Fibroblast of lung (primary cell): Measurements from ENCODE around the gene MTERF4. TPM values are rescaled to one million over a fixed set of nuclear protein-coding genes. Genes with fewer than 3 reads are reported as not detected.

ENCODE experiments used
- DNase-seq, 2 donors: peaks; one replicate each; pipeline versions ENCODE4 v3.0.0 to v3.0.0-alpha.2; 2010; ENCODE audit warnings: low read depth in 2 of 2
- H2AFZ ChIP-seq: 2 replicates; pipeline ENCODE4 v1.5.1; 2012; ENCODE audit warnings: low read length, control low read depth, inconsistent platforms
- H3K27ac ChIP-seq: 2 replicates; pipeline ENCODE4 v1.5.1; 2011; ENCODE audit warnings: low read length, control low read depth; ENCODE audit not compliant: insufficient read depth
- H3K27me3 ChIP-seq: 2 replicates; pipeline ENCODE4 v1.5.1; 2011; ENCODE audit warnings: mild to moderate bottlenecking, low read length; ENCODE audit not compliant: control insufficient read depth, insufficient read depth
- H3K36me3 ChIP-seq: 2 replicates; pipeline ENCODE4 v1.5.1; 2011; ENCODE audit warnings: low read length; ENCODE audit not compliant: control insufficient read depth, insufficient read depth
- H3K4me1 ChIP-seq: 2 replicates; pipeline ENCODE4 v1.5.1; 2011; ENCODE audit warnings: low read length; ENCODE audit not compliant: control insufficient read depth, insufficient read depth; ENCODE audit errors: extremely low read depth
- H3K4me2 ChIP-seq: 2 replicates; pipeline ENCODE4 v1.5.1; 2011; ENCODE audit warnings: low read length, control low read depth; ENCODE audit not compliant: insufficient read depth; ENCODE audit errors: extremely low read depth
- H3K4me3 ChIP-seq, 4 experiments: fragments of 200-600 bp in 1 of 4; sonication (generic) in 1 of 4; replicated peaks in 1 of 4; 2 replicates each; pipeline ENCODE4 v1.5.1; 2011 to 2016; ENCODE audit warnings: low read length in 4 of 4, low read depth in 3 of 4, mild to moderate bottlenecking in 3 of 4, control low read depth in 2 of 4, inconsistent platforms in 1 of 4, mixed read lengths in 1 of 4; ENCODE audit not compliant: insufficient read depth in 1 of 4; ENCODE audit errors: control extremely low read depth in 1 of 4
- H3K79me2 ChIP-seq: 2 replicates; pipeline ENCODE4 v1.5.1; 2012; ENCODE audit warnings: mild to moderate bottlenecking, low read length, inconsistent platforms; ENCODE audit not compliant: control insufficient read depth, insufficient read depth
- H3K9ac ChIP-seq: 2 replicates; pipeline ENCODE4 v1.5.1; 2011; ENCODE audit warnings: mild to moderate bottlenecking, low read length, control low read depth; ENCODE audit not compliant: insufficient read depth
- H3K9me3 ChIP-seq: 2 replicates; pipeline ENCODE4 v1.5.1; 2012; ENCODE audit warnings: low read depth, low read length; ENCODE audit not compliant: control insufficient read depth, insufficient read depth
- H4K20me1 ChIP-seq: 2 replicates; pipeline ENCODE4 v1.5.1; 2011; ENCODE audit warnings: low read length; ENCODE audit not compliant: control insufficient read depth, insufficient read depth; ENCODE audit errors: extremely low read depth
- EZH2 ChIP-seq: IDR thresholded peaks from 2 replicates; pipeline ENCODE4 v1.5.1; 2012; ENCODE audit warnings: low read length, control low read depth, mild to moderate bottlenecking; ENCODE audit errors: missing control alignments
- polyA plus RNA-seq, 2 donors: library from polyadenylated mRNA; depleted of rRNA in 1 of 2; stranded (reverse) in 1 of 2; unstranded in 1 of 2; fragments of >200 nt; gene quantifications; 2 replicates each; pipeline ENCODE4 v1.2.1, GENCODE V29; 2011 to 2012; ENCODE audit warnings: missing spikeins in 1 of 2
- total RNA-seq: library from RNA; depleted of rRNA; stranded (reverse); fragments of >200 nt; gene quantifications from 2 replicates; pipeline ENCODE4 v1.2.1, GENCODE V29; 2014
- TF ChIP-seq, protein P1 (sequence below), 2 donors: IDR thresholded peaks in 1 of 2; conservative IDR thresholded peaks in 1 of 2; 1 replicate in 1 of 2; 2 replicates in 1 of 2; pipeline ENCODE4 v1.5.1; 2011 to 2012; ENCODE audit warnings: low read length in 2 of 2, control low read depth in 1 of 2, inconsistent platforms in 1 of 2, low read depth in 1 of 2, mild to moderate bottlenecking in 1 of 2

The MTERF4 gene
- total and polyA plus RNA-seq, 2 donors (not counting 1 experiment from before 2014, with no cell fraction given): 31.7 to 35.5 TPM

DNA sequence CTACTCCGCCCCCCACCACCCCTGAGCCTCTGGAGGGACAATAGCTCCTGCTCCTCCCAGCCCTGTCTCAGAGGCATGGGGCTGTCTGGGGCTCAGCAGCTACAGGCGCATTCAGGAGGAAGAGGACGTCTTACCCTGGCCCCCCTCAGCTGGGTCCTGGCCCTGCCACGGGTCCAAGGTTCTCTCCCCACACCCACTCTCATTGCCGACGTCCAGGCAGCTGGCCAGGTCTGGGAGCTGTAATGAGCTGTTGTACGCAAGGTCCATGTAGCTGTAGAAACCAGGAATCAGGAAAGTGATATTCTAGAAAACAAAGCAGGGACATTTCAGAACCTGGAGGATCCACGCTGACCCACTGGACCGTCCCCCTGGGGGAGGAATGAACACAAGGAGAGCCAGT lies 33.6 kb upstream of the MTERF4 start:
- Histone ChIP-seq H3K36me3 (peaks cover 1% of the 10 kb centered on the region), H3K4me2 (no peak overlapping the region), H3K9me3 (no peaks in the 10 kb centered on the region), H3K27ac (no peak overlapping the region), H3K9ac (no peak overlapping the region), H3K79me2 (no peaks in the 10 kb centered on the region), H3K4me1 (no peaks in the 10 kb centered on the region), H2AFZ (no peak overlapping the region), H4K20me1 (no peaks in the 10 kb centered on the region), H3K4me3 (no peak overlapping the region), H3K27me3 (no peaks in the 10 kb centered on the region)
- TF ChIP-seq, protein P1, sequence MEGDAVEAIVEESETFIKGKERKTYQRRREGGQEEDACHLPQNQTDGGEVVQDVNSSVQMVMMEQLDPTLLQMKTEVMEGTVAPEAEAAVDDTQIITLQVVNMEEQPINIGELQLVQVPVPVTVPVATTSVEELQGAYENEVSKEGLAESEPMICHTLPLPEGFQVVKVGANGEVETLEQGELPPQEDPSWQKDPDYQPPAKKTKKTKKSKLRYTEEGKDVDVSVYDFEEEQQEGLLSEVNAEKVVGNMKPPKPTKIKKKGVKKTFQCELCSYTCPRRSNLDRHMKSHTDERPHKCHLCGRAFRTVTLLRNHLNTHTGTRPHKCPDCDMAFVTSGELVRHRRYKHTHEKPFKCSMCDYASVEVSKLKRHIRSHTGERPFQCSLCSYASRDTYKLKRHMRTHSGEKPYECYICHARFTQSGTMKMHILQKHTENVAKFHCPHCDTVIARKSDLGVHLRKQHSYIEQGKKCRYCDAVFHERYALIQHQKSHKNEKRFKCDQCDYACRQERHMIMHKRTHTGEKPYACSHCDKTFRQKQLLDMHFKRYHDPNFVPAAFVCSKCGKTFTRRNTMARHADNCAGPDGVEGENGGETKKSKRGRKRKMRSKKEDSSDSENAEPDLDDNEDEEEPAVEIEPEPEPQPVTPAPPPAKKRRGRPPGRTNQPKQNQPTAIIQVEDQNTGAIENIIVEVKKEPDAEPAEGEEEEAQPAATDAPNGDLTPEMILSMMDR (conservative IDR thresholded peaks at IDR 0.05 in 1 of 2, IDR thresholded peaks at IDR 0.05 in 1 of 2; ENCODE audit: low read depth in 1 of 2, low read length in 2 of 2): no peak
- no peak for TF ChIP-seq EZH2
- DNase-seq: no peak

DNA sequence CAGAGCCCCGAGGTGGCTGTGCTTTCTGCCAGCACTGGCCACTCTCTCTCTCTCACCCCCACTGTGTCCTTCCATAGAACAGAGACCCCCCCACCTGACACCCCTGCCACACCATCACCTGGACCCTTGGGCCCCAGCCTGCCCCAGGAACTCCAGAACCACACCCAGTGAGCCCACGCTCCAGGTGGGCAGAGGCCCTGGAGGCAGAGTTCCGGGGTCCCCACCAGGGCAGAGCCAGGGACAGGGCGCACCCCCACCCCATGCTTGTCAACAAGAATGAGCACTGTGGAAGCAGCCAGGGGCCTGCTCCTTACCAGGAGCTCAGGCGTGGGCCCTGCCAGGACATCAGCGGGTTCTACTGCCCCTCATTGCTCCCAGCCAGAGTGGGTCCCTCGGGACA lies 32.6 kb upstream of the MTERF4 start:
- no peak for DNase-seq

DNA sequence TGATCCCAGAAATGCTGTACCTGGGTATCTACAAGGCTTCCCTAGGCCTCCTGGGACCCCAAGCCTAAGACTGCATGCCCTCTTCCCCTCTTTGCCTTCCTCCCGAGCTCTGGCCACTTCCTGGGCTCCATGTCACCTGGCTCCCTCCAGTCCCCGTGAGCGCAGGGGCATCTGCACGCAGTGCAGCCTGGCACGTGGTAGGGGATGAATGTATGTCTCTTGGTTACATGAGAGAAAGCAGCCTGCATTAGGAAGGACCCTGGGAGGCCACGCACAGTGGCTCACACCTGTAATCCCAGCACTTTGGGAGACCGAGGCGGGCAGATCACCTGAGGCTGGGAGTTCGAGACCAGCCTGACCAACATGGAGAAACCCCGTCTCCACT lies 31.3 kb upstream of the MTERF4 start:
- Histone ChIP-seq H3K27me3 (no peaks in the 10 kb centered on the region), H3K36me3 (peaks cover 1% of the 10 kb centered on the region), H3K79me2 (no peaks in the 10 kb centered on the region), H4K20me1 (no peaks in the 10 kb centered on the region), H3K4me1 (no peaks in the 10 kb centered on the region), H3K4me2 (no peak overlapping the region), H3K9ac (no peak overlapping the region), H3K27ac (no peak overlapping the region), H2AFZ (no peak overlapping the region), H3K4me3 (no peak overlapping the region), H3K9me3 (no peaks in the 10 kb centered on the region)
- TF ChIP-seq EZH2: no peak
- TF ChIP-seq, protein P1 (conservative IDR thresholded peaks at IDR 0.05 in 1 of 2, IDR thresholded peaks at IDR 0.05 in 1 of 2; ENCODE audit: low read depth in 1 of 2, low read length in 2 of 2): no peak
- no peak for DNase-seq

More for the DNA sequence above, 32.6 kb upstream of the MTERF4 start:
- H3K27ac ChIP-seq: no peak overlapping the region
- H3K27me3 ChIP-seq: no peaks in the 10 kb centered on the region
- no peaks in the 10 kb centered on the region for H3K4me1 ChIP-seq
- H2AFZ ChIP-seq: no peak overlapping the region
- no peak overlapping the region for H3K4me2 ChIP-seq
- no peaks in the 10 kb centered on the region for H3K9me3 ChIP-seq
- H3K36me3 ChIP-seq: peaks cover 1% of the 10 kb centered on the region
- H3K79me2 ChIP-seq: no peaks in the 10 kb centered on the region
- H4K20me1 ChIP-seq: no peaks in the 10 kb centered on the region
- no peak overlapping the region for H3K4me3 ChIP-seq
- TF ChIP-seq, protein P1 (conservative IDR thresholded peaks at IDR 0.05 in 1 of 2, IDR thresholded peaks at IDR 0.05 in 1 of 2; ENCODE audit: low read depth in 1 of 2, low read length in 2 of 2): no peak
- no peak for TF ChIP-seq EZH2
- H3K9ac ChIP-seq: no peak overlapping the region
